GM13977 (cell line): ENCODE measurements around the gene MRPL24.
"Not testable (repeated sequence)": the region's sequence is repeated elsewhere in the genome, so short reads cannot be mapped to it uniquely, and the experiment has no call there.

ENCODE experiments used
- DNase-seq: peaks from one replicate; pipeline ENCODE4 v3.0.0; 2012; ENCODE audit warnings: low spot score
- CTCF ChIP-seq: IDR thresholded peaks from 2 replicates; pipeline ENCODE4 v1.5.1; 2012; ENCODE audit warnings: mild to moderate bottlenecking, control low read depth; ENCODE audit not compliant: insufficient read depth; ENCODE audit errors: extremely low read depth, missing control alignments
- in situ Hi-C: fragments of 300-500 bp; cut with MboI; formaldehyde crosslinking; loops from one replicate; pipeline ENCODE4 v1.12.0; 2022; ENCODE audit warnings: low sequenced_read_pairs, low pct_unique_long_range_greater_than_20kb, mixed read lengths, inconsistent platforms; ENCODE audit not compliant: unreplicated experiment

Gene MRPL24

GRCh38 chr1:156768610-156769295 lies 27.9 kb upstream of the MRPL24 start:
- in situ Hi-C loops = no loop called here
- no peak for DNase-seq
- no peak for TF ChIP-seq CTCF

GRCh38 chr1:156767879-156768604 lies 27.2 kb upstream of the MRPL24 start:
- no peak for TF ChIP-seq CTCF
- no peak for DNase-seq
- in situ Hi-C loops = no loop called here

- in situ Hi-C loops = no loop called here
- TF ChIP-seq CTCF = no peak
- DNase-seq = peak; percentile 90
Observed at GRCh38 chr1:156767101-156767878, 26.4 kb upstream of the MRPL24 start, which contains the start of gene PRCC. Gene PRCC (plus strand): TSS chr1:156767535. CDS start chr1:156767772, 237 bp downstream.

GRCh38 chr1:156766298-156767100 lies 25.6 kb upstream of the MRPL24 start:
- in situ Hi-C loops = no loop called here
- DNase-seq = no peak
- no peak for TF ChIP-seq CTCF

- in situ Hi-C loops = no loop called here
- no peak for TF ChIP-seq CTCF
- DNase-seq = no peak
Observed at GRCh38 chr1:156765666-156766065, 24.8 kb upstream of the MRPL24 start.

GRCh38 chr1:156765136-156765535 lies 24.2 kb upstream of the MRPL24 start:
- in situ Hi-C loops, DNase-seq: not testable (repeated sequence)
